Measurements from ENCODE around the gene RELN. TPM values are rescaled to one million over a fixed set of nuclear protein-coding genes. Genes with fewer than 3 reads are reported as not detected.
"Not testable (repeated sequence)": the region's sequence is repeated elsewhere in the genome, so short reads cannot be mapped to it uniquely, and the experiment has no call there.

RELN gene
- total and polyA plus RNA-seq, 10 of the 15 experiments (the other 5 are each of a cell fraction or from before 2014, with no cell fraction given), result 0.11 to 0.21 TPM; not detected in 8

DNA sequence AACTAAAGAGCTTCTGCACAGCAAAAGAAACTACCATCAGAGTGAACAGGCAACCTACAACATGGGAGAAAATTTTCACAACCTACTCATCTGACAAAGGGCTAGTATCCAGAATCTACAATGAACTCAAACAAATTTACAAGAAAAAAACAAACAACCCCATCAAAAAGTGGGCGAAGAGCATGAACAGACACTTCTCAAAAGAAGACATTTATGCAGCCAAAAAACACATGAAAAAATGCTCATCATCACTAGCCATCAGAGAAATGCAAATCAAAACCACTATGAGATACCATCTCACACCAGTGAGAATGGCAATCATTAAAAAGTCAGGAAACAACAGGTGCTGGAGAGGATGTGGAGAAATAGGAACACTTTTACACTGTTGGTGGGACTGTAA lies 78.4 kb downstream of the RELN start:
- H3K27me3 ChIP-seq (replicated peaks in 1 of 2; ENCODE audit: control insufficient read depth in 2 of 2, insufficient read depth in 2 of 2, low read length in 1 of 2); BruUV-seq (replicated peaks); H3K4me2 ChIP-seq (ENCODE audit: control insufficient read depth, insufficient read depth); intact Hi-C loops (cut with micrococcal nuclease; ENCODE audit: unreplicated experiment); H4K20me1 ChIP-seq (ENCODE audit: control insufficient read depth, insufficient read depth); ATAC-seq; H3K36me3 ChIP-seq (ENCODE audit: control insufficient read depth in 2 of 2, insufficient read depth in 2 of 2, low read length in 1 of 2); RAD21 ChIA-PET (ENCODE audit: unreplicated experiment); in situ Hi-C loops (cut with MboI); POLR2A ChIA-PET; DNase-seq (ENCODE audit: low read depth, low spot score); CTCF ChIA-PET; H3K79me2 ChIP-seq (ENCODE audit: control insufficient read depth, insufficient read depth, low read length); H3K4me3 ChIP-seq; H3K27ac ChIP-seq (ENCODE audit: control insufficient read depth, insufficient read depth); SMC1A ChIA-PET (ENCODE audit: uncharacterized antibody, unreplicated experiment); FAIRE-seq; H3K9ac ChIP-seq (ENCODE audit: control insufficient read depth, insufficient read depth, low read length); H2AFZ ChIP-seq (ENCODE audit: control insufficient read depth, low read depth, low read length); H3K9me3 ChIP-seq (replicated peaks; ENCODE audit: control insufficient read depth, insufficient read depth, low read length); H3K4me1 ChIP-seq (ENCODE audit: control insufficient read depth, insufficient read depth, low read length): not testable (repeated sequence)
- WGBS (ENCODE audit: insufficient coverage, insufficient replicate concordance, low lambda C conversion rate, missing lambda C conversion rate), result no CpG with 5 or more reads among the region's 1 CpG

DNA sequence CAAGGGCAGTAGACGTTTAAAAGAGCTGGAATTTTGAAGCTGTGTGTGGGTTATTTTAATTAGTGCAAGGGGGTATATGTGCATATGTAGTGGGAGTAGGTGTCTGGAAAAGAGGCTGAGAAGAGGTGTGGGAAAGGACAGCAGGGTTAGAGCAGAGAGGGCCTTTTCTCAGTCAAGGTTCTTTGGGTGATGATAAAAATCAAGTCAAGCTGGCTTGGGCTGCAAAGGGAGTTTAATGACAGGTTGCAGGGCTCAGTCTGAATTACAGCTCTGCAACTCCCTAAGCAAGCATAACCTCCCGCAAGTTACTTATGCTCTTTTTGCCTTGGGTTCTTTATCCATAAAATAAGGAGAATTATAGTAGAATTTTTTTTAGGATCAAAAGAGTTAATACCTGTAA lies 83.5 kb downstream of the RELN start:
- WGBS (ENCODE audit: insufficient coverage, insufficient replicate concordance, low lambda C conversion rate, missing lambda C conversion rate), result 43% methylated on average over 2 of the region's 2 CpGs
- no peak for ATAC-seq
- H3K36me3 ChIP-seq (ENCODE audit: control insufficient read depth in 2 of 2, insufficient read depth in 2 of 2, low read length in 1 of 2), result no peaks in the 10 kb centered on the region
- no TSS peak for BruUV-seq (replicated peaks)
- H3K4me1 ChIP-seq (ENCODE audit: control insufficient read depth, insufficient read depth, low read length), result no peaks in the 10 kb centered on the region
- H3K4me3 ChIP-seq, result no peak overlapping the region
- no peaks in the 10 kb centered on the region for H3K27me3 ChIP-seq (replicated peaks in 1 of 2; ENCODE audit: control insufficient read depth in 2 of 2, insufficient read depth in 2 of 2, low read length in 1 of 2)
- in situ Hi-C loops (cut with MboI), result no loop called here
- no peak overlapping the region for H3K27ac ChIP-seq (ENCODE audit: control insufficient read depth, insufficient read depth)
- intact Hi-C loops (cut with micrococcal nuclease; ENCODE audit: unreplicated experiment), result no loop called here
- H3K9ac ChIP-seq (ENCODE audit: control insufficient read depth, insufficient read depth, low read length), result no peak overlapping the region
- ChIA-PET CTCF (no interaction called here), POLR2A (no interaction called here), RAD21 (ENCODE audit: unreplicated experiment) (no interaction called here), SMC1A (ENCODE audit: uncharacterized antibody, unreplicated experiment) (no interaction called here)
- H3K79me2 ChIP-seq (ENCODE audit: control insufficient read depth, insufficient read depth, low read length), result no peaks in the 10 kb centered on the region
- no peak overlapping the region for H3K4me2 ChIP-seq (ENCODE audit: control insufficient read depth, insufficient read depth)
- H4K20me1 ChIP-seq (ENCODE audit: control insufficient read depth, insufficient read depth), result no peaks in the 10 kb centered on the region
- DNase-seq (ENCODE audit: low read depth, low spot score), result no peak
- no peak overlapping the region for H2AFZ ChIP-seq (ENCODE audit: control insufficient read depth, low read depth, low read length)
- FAIRE-seq, result no peak
- no peaks in the 10 kb centered on the region for H3K9me3 ChIP-seq (replicated peaks; ENCODE audit: control insufficient read depth, insufficient read depth, low read length)
- TF ChIP-seq, protein P1, sequence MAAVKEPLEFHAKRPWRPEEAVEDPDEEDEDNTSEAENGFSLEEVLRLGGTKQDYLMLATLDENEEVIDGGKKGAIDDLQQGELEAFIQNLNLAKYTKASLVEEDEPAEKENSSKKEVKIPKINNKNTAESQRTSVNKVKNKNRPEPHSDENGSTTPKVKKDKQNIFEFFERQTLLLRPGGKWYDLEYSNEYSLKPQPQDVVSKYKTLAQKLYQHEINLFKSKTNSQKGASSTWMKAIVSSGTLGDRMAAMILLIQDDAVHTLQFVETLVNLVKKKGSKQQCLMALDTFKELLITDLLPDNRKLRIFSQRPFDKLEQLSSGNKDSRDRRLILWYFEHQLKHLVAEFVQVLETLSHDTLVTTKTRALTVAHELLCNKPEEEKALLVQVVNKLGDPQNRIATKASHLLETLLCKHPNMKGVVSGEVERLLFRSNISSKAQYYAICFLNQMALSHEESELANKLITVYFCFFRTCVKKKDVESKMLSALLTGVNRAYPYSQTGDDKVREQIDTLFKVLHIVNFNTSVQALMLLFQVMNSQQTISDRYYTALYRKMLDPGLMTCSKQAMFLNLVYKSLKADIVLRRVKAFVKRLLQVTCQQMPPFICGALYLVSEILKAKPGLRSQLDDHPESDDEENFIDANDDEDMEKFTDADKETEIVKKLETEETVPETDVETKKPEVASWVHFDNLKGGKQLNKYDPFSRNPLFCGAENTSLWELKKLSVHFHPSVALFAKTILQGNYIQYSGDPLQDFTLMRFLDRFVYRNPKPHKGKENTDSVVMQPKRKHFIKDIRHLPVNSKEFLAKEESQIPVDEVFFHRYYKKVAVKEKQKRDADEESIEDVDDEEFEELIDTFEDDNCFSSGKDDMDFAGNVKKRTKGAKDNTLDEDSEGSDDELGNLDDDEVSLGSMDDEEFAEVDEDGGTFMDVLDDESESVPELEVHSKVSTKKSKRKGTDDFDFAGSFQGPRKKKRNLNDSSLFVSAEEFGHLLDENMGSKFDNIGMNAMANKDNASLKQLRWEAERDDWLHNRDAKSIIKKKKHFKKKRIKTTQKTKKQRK (IDR thresholded peaks at IDR 0.05; ENCODE audit: low read depth, low read length), result no peak
- TF ChIP-seq TARDBP (IDR thresholded peaks at IDR 0.05; ENCODE audit: borderline replicate concordance), result no peak
- TF ChIP-seq MXI1 (IDR thresholded peaks at IDR 0.05; ENCODE audit: low read depth, low read length), result no peak
- no peak for TF ChIP-seq SMARCA5 (IDR thresholded peaks at IDR 0.05)
- no peak for TF ChIP-seq NFIC (IDR thresholded peaks at IDR 0.05; ENCODE audit: low read depth, low read length)
- no peak for TF ChIP-seq TCF12 (IDR thresholded peaks at IDR 0.05; ENCODE audit: low read depth, low read length)
- TF ChIP-seq, protein P2, sequence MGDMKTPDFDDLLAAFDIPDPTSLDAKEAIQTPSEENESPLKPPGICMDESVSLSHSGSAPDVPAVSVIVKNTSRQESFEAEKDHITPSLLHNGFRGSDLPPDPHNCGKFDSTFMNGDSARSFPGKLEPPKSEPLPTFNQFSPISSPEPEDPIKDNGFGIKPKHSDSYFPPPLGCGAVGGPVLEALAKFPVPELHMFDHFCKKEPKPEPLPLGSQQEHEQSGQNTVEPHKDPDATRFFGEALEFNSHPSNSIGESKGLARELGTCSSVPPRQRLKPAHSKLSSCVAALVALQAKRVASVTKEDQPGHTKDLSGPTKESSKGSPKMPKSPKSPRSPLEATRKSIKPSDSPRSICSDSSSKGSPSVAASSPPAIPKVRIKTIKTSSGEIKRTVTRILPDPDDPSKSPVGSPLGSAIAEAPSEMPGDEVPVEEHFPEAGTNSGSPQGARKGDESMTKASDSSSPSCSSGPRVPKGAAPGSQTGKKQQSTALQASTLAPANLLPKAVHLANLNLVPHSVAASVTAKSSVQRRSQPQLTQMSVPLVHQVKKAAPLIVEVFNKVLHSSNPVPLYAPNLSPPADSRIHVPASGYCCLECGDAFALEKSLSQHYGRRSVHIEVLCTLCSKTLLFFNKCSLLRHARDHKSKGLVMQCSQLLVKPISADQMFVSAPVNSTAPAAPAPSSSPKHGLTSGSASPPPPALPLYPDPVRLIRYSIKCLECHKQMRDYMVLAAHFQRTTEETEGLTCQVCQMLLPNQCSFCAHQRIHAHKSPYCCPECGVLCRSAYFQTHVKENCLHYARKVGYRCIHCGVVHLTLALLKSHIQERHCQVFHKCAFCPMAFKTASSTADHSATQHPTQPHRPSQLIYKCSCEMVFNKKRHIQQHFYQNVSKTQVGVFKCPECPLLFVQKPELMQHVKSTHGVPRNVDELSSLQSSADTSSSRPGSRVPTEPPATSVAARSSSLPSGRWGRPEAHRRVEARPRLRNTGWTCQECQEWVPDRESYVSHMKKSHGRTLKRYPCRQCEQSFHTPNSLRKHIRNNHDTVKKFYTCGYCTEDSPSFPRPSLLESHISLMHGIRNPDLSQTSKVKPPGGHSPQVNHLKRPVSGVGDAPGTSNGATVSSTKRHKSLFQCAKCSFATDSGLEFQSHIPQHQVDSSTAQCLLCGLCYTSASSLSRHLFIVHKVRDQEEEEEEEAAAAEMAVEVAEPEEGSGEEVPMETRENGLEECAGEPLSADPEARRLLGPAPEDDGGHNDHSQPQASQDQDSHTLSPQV (IDR thresholded peaks at IDR 0.05), result no peak
- TF ChIP-seq TCF7 (IDR thresholded peaks at IDR 0.05; ENCODE audit: borderline replicate concordance), result no peak
- no peak for TF ChIP-seq ZNF384 (IDR thresholded peaks at IDR 0.05; ENCODE audit: borderline replicate concordance, low read depth, low read length)

Data from GM12878 (cell line).